ENCODE data around the gene NRIP2. TPM values are rescaled to one million over a fixed set of nuclear protein-coding genes. Genes with fewer than 3 reads are reported as not detected.

NRIP2 gene
- polyA plus RNA-seq, 12 donors = 4.9 to 7.1 (median 5.7) TPM; not detected in 1

DNA sequence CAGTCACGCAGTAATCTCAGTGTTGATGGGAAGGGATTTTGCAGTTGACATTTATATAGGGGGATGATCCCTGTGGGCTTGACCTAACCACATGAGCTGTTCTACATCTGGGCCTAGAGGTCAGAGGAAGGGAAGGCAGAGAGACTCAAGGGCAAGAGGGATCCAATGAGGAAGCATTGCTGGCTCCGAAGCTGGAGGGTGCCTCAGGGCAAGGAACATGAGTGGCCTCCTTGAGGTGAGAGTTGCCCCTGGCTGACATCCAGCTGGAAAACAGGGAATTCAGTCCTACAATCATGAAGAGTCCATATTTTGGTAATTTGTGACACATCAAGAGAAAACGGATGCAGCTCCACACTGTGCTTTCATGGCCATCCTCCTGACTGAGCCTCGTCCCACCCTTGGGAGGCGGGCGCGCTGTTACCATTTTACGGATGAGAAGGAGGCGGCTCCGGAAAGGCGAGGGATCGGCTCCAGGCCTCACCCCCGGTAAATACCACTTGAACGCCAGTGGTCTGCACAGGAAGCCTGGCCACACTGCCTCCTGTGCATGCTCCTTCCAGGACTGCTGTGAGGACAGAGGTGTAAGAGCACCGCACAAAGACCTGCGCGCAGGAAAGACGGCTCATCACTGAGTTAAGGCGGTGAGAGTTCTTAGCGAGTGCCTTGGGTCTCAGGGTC is 58.6 kb downstream of the NRIP2 start:
- no peak for DNase-seq

DNA sequence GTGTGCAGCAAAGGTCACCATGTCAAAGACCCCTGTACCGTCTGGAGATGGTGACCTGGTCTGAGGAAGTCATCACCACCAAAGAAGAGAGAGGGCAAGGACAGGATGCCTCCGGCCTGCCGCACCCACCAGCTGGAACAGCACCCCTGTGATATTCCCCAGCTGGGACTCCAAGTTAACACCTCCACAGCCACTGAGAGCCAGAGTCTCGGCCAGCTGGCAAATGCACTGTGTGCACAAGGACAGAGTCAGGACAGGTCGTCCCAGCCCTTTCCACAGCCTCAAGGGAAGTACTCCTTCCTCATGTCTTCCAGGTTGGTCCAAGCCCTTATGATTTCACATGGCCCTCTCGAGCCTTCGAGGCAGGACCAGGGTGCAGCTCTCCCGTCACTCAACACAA is 59.4 kb downstream of the NRIP2 start:
- DNase-seq = no peak

Other genes starting within 250 kb of the NRIP2 start
- gene FKBP4, start 40.1 kb downstream of the NRIP2 start, polyA plus RNA-seq (ENCODE audit: insufficient read length in 12 of 12) = 10 to 100 TPM in 11 of 12 donors, not detected in 1; 39.8 to 56.0 (median 47.3) TPM
- 10 to 100 TPM in 11 of 12 donors, not detected in 1; 23.3 to 76.4 (median 27.6) TPM for gene ITFG2, start 22.4 kb downstream of the NRIP2 start, polyA plus RNA-seq (ENCODE audit: insufficient read length in 12 of 12)
- gene TEX52, start 22.0 kb upstream of the NRIP2 start, polyA plus RNA-seq (ENCODE audit: insufficient read length in 12 of 12) = 1 to 10 TPM in 3 of 12 donors, under 1 TPM in 7, not detected in 2; 0.22 to 1.6 (median 0.75) TPM
- 10 to 100 TPM in 11 of 12 donors, not detected in 1; 12.1 to 32.8 (median 18.8) TPM for gene FOXM1, start 42.1 kb upstream of the NRIP2 start, polyA plus RNA-seq (ENCODE audit: insufficient read length in 12 of 12)
- gene RHNO1, start 42.2 kb upstream of the NRIP2 start, polyA plus RNA-seq (ENCODE audit: insufficient read length in 12 of 12) = 10 to 100 TPM in 11 of 12 donors, not detected in 1; 19.4 to 44.7 (median 27.3) TPM
- gene TULP3, start 55.9 kb upstream of the NRIP2 start, polyA plus RNA-seq (ENCODE audit: insufficient read length in 12 of 12) = 10 to 100 TPM in 11 of 12 donors, not detected in 1; 14.6 to 49.8 (median 26.4) TPM
- gene TEAD4, start 124.4 kb upstream of the NRIP2 start, polyA plus RNA-seq (ENCODE audit: insufficient read length in 12 of 12) = 100 to 1,000 TPM in 2 of 12 donors, 10 to 100 TPM in 9, not detected in 1; 39.9 to 122 (median 83.1) TPM
- 100 to 1,000 TPM in 9 of 12 donors, 10 to 100 TPM in 3; 55.2 to 563 (median 115) TPM for gene TSPAN9, start 242.3 kb upstream of the NRIP2 start, polyA plus RNA-seq (ENCODE audit: insufficient read length in 12 of 12)